HG02970 (cell line): ENCODE results near the gene S100A2.

ENCODE experiments used
- ATAC-seq: cut with Tn5 transposase; IDR thresholded peaks from one replicate; pipeline ENCODE4 v1.9.1; 2021; ENCODE audit warnings: mild to moderate bottlenecking, moderate library complexity, moderate number of reproducible peaks; ENCODE audit not compliant: unreplicated experiment, low FRiP score

S100A2 gene

GRCh38 chr1:153546796-153547559 is 18.7 kb downstream of the S100A2 start:
- ATAC-seq = no peak

GRCh38 chr1:153546371-153546770 is 19.3 kb downstream of the S100A2 start:
- no peak for ATAC-seq

- ATAC-seq = no peak
Observed at GRCh38 chr1:153545067-153546055, 20.3 kb downstream of the S100A2 start, which contains the start of gene S100A4. S100A4 (minus strand) TSS chr1:153545806; CDS start chr1:153544794, 1,012 bp downstream.

GRCh38 chr1:153544453-153545066 is 21.1 kb downstream of the S100A2 start:
- no peak for ATAC-seq

GRCh38 chr1:153543736-153544135 is 21.9 kb downstream of the S100A2 start:
- ATAC-seq = no peak

GRCh38 chr1:153542956-153543711 is 22.5 kb downstream of the S100A2 start:
- no peak for ATAC-seq

GRCh38 chr1:153541641-153542590 is 23.7 kb downstream of the S100A2 start:
- ATAC-seq = no peak

GRCh38 chr1:153540394-153541361 is 25.0 kb downstream of the S100A2 start, which contains the start of gene S100A5:
S100A5 (minus strand) TSS chr1:153540934; CDS start chr1:153540191, 743 bp downstream.
- ATAC-seq = no peak

GRCh38 chr1:153539395-153540093 is 26.1 kb downstream of the S100A2 start:
- no peak for ATAC-seq

- no peak for ATAC-seq
Observed at GRCh38 chr1:153538315-153538821, 27.3 kb downstream of the S100A2 start.

- no peak for ATAC-seq
Observed at GRCh38 chr1:153537376-153537730, 28.3 kb downstream of the S100A2 start.

- no peak for ATAC-seq
Observed at GRCh38 chr1:153536671-153537375, 28.8 kb downstream of the S100A2 start.

GRCh38 chr1:153536012-153536670 is 29.5 kb downstream of the S100A2 start:
- no peak for ATAC-seq

GRCh38 chr1:153535242-153536011 is 30.2 kb downstream of the S100A2 start, which contains the start of gene S100A6:
S100A6 (minus strand) TSS chr1:153535991; CDS start chr1:153535339, 652 bp downstream.
- ATAC-seq = no peak

- ATAC-seq = no peak
Observed at GRCh38 chr1:153534925-153535241, 30.8 kb downstream of the S100A2 start.
